A673 (cell line): ENCODE measurements around the gene MS4A3.

Experiments
- CTCF ChIP-seq: fragments of 300-800, 200-600 bp; sonication (generic); conservative IDR thresholded peaks from 2 replicates; pipeline ENCODE4 v1.5.1; 2017; ENCODE audit warnings: low read depth, mild to moderate bottlenecking, antibody characterized with exemption, low read length, moderate library complexity, mixed read lengths
- EZH2 ChIP-seq: fragments of 200-600 bp; sonication (generic); IDR thresholded peaks from 2 replicates; pipeline ENCODE4 v1.6.1; 2017; ENCODE audit warnings: borderline replicate concordance, low read depth, mild to moderate bottlenecking, mixed read lengths, antibody characterized with exemption, low read length; ENCODE audit not compliant: poor library complexity, severe bottlenecking

- no peak for TF ChIP-seq EZH2
- TF ChIP-seq CTCF, result no peak
Observed at GRCh38 chr11:60059052-60059451, 2.6 kb downstream of the MS4A3 start.
